ENCODE results near the gene ACOX2.

Gene ACOX2

GRCh38 chr3:58470363-58471024 is 66.5 kb downstream of the ACOX2 start:
- no peak for DNase-seq

- DNase-seq = no peak
Measured at GRCh38 chr3:58469096-58469495, 67.9 kb downstream of the ACOX2 start.

GRCh38 chr3:58466899-58467563 is 70.0 kb downstream of the ACOX2 start:
- no peak for DNase-seq

- no peak for DNase-seq
Measured at GRCh38 chr3:58464866-58465265, 72.1 kb downstream of the ACOX2 start.

- no peak for DNase-seq
Measured at GRCh38 chr3:58463942-58464271, 73.1 kb downstream of the ACOX2 start.

GRCh38 chr3:58463181-58463941 is 73.6 kb downstream of the ACOX2 start:
- DNase-seq = peak; percentile 83

GRCh38 chr3:58462829-58463180 is 74.2 kb downstream of the ACOX2 start:
- no peak for DNase-seq

GRCh38 chr3:58459160-58459559 is 77.8 kb downstream of the ACOX2 start:
- DNase-seq = no peak

All from CD4-positive, alpha-beta T cell treated with Interleukin-4 for 4 hours (primary cell).